Neutrophil (primary cell): ENCODE measurements around the gene NRG3.

ENCODE experiments used
- H3K27ac ChIP-seq: fragments of 200-600 bp; sonication (generic); 2 replicates; pipeline ENCODE4 v1.5.1; 2016; ENCODE audit warnings: mild to moderate bottlenecking, moderate library complexity
- H3K27me3 ChIP-seq: fragments of 200-600 bp; sonication (generic); 2 replicates; pipeline ENCODE4 v1.6.0; 2016; ENCODE audit warnings: mild to moderate bottlenecking
- H3K36me3 ChIP-seq: fragments of 200-600 bp; sonication (generic); 2 replicates; pipeline ENCODE4 v1.5.1; 2017
- H3K4me1 ChIP-seq, 2 experiments: fragments of 200-600 bp in 1 of 2; sonication (generic) in 1 of 2; 1 replicate in 1 of 2; 2 replicates in 1 of 2; pipeline versions ENCODE4 v1.5.1 to v1.6.1; 2013 to 2016; ENCODE audit warnings: low read depth in 1 of 2, low read length in 1 of 2, mild to moderate bottlenecking in 1 of 2, moderate library complexity in 1 of 2; ENCODE audit not compliant: control insufficient read depth in 1 of 2, insufficient read depth in 1 of 2
- H3K4me3 ChIP-seq, 2 experiments: fragments of 200-600 bp in 1 of 2; sonication (generic) in 1 of 2; 1 replicate in 1 of 2; 2 replicates in 1 of 2; pipeline ENCODE4 v1.5.1; 2013 to 2016; ENCODE audit warnings: low read depth in 1 of 2, low read length in 1 of 2, mild to moderate bottlenecking in 1 of 2, moderate library complexity in 1 of 2
- H3K9me3 ChIP-seq: fragments of 200-600 bp; sonication (generic); 2 replicates; pipeline ENCODE4 v1.5.1; 2016
- CTCF ChIP-seq: fragments of 200-600 bp; sonication (generic); IDR thresholded peaks from 2 replicates; pipeline ENCODE4 v1.5.1; 2016; ENCODE audit warnings: antibody characterized with exemption

The NRG3 gene

GRCh38 chr10:82464966-82465365 is 590.0 kb downstream of the NRG3 start:
- TF ChIP-seq CTCF = no peak
- Histone ChIP-seq H3K27me3 (no peaks in the 10 kb centered on the region), H3K9me3 (no peaks in the 10 kb centered on the region), H3K27ac (no peak overlapping the region), H3K4me1 (no peaks in the 10 kb centered on the region), H3K4me3 (no peak overlapping the region), H3K36me3 (no peaks in the 10 kb centered on the region)

- H3K9me3 ChIP-seq = no peaks in the 10 kb centered on the region
- no peak for TF ChIP-seq CTCF
- no peaks in the 10 kb centered on the region for H3K36me3 ChIP-seq
- no peaks in the 10 kb centered on the region for H3K4me1 ChIP-seq
- no peak overlapping the region for H3K27ac ChIP-seq
- no peaks in the 10 kb centered on the region for H3K27me3 ChIP-seq
- no peak overlapping the region for H3K4me3 ChIP-seq
Measured at GRCh38 chr10:82468453-82468852, 593.5 kb downstream of the NRG3 start.

GRCh38 chr10:82472406-82473335 is 597.7 kb downstream of the NRG3 start:
- no peaks in the 10 kb centered on the region for H3K4me1 ChIP-seq
- no peak overlapping the region for H3K27ac ChIP-seq
- H3K36me3 ChIP-seq = no peaks in the 10 kb centered on the region
- no peaks in the 10 kb centered on the region for H3K9me3 ChIP-seq
- H3K4me3 ChIP-seq = no peak overlapping the region
- H3K27me3 ChIP-seq = no peaks in the 10 kb centered on the region
- no peak for TF ChIP-seq CTCF

GRCh38 chr10:82477776-82478175 is 602.8 kb downstream of the NRG3 start:
- Histone ChIP-seq H3K4me1 (no peaks in the 10 kb centered on the region), H3K27ac (no peak overlapping the region), H3K27me3 (no peaks in the 10 kb centered on the region), H3K9me3 (no peaks in the 10 kb centered on the region), H3K36me3 (no peaks in the 10 kb centered on the region), H3K4me3 (no peak overlapping the region)
- TF ChIP-seq CTCF = no peak

GRCh38 chr10:82492647-82493046 is 617.7 kb downstream of the NRG3 start:
- TF ChIP-seq CTCF = no peak
- Histone ChIP-seq H3K27me3 (no peaks in the 10 kb centered on the region), H3K4me1 (no peaks in the 10 kb centered on the region)

More at GRCh38 chr10:82492647-82493046, 617.7 kb downstream of the NRG3 start:
- Histone ChIP-seq H3K27ac (no peak overlapping the region), H3K36me3 (no peaks in the 10 kb centered on the region), H3K4me3 (no peak overlapping the region), H3K9me3 (no peaks in the 10 kb centered on the region)
